Activated naive CD4-positive, alpha-beta T cell treated with anti-CD3 and anti-CD28 coated beads, Interleukin-2, amount 10 ng/mL, durations not matched to agents 7 days and 5 days (primary cell): ENCODE measurements around the gene CRHBP.
"Not testable (repeated sequence)": the region's sequence is repeated elsewhere in the genome, so short reads cannot be mapped to it uniquely, and the experiment has no call there.

Source experiments
- CTCF ChIA-PET: fragments of 350-600 bp; sonication (Branson Sonifier 250); formaldehyde crosslinking; loops from one replicate; lab custom pipeline; 2021; ENCODE audit warnings: antibody characterized with exemption; lab: Charles Lee
- DNase-seq: peaks from one replicate; pipeline ENCODE4 v3.0.0-alpha.2; 2020
- H3K27ac Mint-ChIP-seq: one replicate; pipeline ENCODE4 v1.8.0; 2021; ENCODE audit warnings: mild to moderate bottlenecking, moderate library complexity, mixed read lengths
- H3K27me3 Mint-ChIP-seq: one replicate; pipeline ENCODE4 v1.8.0; 2021; ENCODE audit warnings: mild to moderate bottlenecking, mixed read lengths
- H3K36me3 Mint-ChIP-seq: one replicate; pipeline ENCODE4 v1.8.0; 2021; ENCODE audit warnings: mixed read lengths
- H3K4me1 Mint-ChIP-seq: one replicate; pipeline ENCODE4 v1.8.0; 2021; ENCODE audit warnings: mixed read lengths
- H3K4me3 Mint-ChIP-seq: one replicate; pipeline ENCODE4 v1.8.0; 2021; ENCODE audit warnings: mild to moderate bottlenecking, moderate library complexity, mixed read lengths
- H3K9me3 Mint-ChIP-seq: one replicate; pipeline ENCODE4 v1.8.0; 2021; ENCODE audit warnings: mixed read lengths

The CRHBP gene

DNA sequence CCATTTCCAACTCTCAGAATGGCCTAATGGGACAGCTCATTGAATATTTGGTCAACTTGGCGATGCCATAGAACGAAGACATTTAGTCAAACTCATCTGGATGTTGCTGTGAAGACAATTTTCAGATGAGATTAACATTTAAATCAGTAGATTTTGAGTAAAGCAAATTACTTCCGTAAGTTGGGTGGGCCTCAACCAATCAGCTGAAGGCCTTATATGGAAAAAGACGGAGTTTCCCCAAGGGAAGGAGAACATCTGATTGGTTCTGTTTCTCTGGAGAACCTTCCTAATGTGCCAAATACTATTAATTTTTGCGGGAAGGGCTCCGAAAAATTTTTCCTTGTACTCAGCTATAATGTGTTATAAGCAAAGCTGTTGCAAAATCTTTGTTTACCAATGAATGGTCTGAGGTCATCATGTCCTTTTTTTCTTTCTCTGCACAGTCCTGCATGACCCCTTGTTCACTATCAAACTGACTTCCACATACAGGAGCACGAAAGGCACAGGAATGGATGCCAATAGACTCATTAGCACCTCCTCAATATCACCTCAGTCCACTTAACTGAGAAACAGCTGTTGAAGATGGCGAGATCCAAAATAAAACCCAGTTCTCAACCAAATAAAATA lies 27.8 kb downstream of the CRHBP start:
- Mint-ChIP-seq H3K27ac (no peak overlapping the region), H3K4me1 (no peaks in the 10 kb centered on the region), H3K36me3 (no peaks in the 10 kb centered on the region), H3K9me3 (no peaks in the 10 kb centered on the region), H3K4me3 (no peak overlapping the region), H3K27me3 (peaks cover 5% of the 10 kb centered on the region)
- DNase-seq = no peak
- CTCF ChIA-PET = interaction anchor here (1.5 kb wide), 1 partner anchor 36 kb away, joined by 3 read pairs; no protein-coding TSS in a partner anchor

GRCh38 chr5:76982450-76982849 lies 29.6 kb downstream of the CRHBP start:
- H3K36me3 Mint-ChIP-seq = no peaks in the 10 kb centered on the region
- CTCF ChIA-PET = no interaction called here
- no peaks in the 10 kb centered on the region for H3K4me1 Mint-ChIP-seq
- no peak for DNase-seq
- H3K27me3 Mint-ChIP-seq = peaks cover 5% of the 10 kb centered on the region
- no peak overlapping the region for H3K27ac Mint-ChIP-seq
- no peaks in the 10 kb centered on the region for H3K9me3 Mint-ChIP-seq
- H3K4me3 Mint-ChIP-seq = no peak overlapping the region

DNA sequence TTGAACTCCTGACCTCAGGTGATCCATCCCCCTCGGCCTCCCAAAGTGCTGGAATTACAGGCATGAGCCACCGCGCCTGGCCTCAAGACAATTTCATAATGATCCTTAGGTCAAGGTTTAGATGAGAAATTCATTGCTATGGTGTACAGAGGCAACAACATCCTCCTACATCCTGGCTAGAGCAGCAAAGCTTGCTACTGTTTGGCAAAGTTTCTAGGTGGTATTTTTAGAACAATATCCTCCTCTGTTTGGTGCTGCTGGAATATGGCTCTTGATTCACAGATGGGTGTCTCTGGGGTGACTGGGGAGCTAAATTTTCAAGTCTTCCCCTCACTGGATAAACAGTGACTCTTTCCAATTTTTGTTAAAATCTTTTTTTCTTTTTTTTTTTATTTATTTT lies 30.6 kb downstream of the CRHBP start:
- no peak for DNase-seq
- Mint-ChIP-seq H3K36me3 (no peaks in the 10 kb centered on the region), H3K9me3 (no peaks in the 10 kb centered on the region), H3K27ac (no peak overlapping the region), H3K27me3 (peaks cover 9% of the 10 kb centered on the region), H3K4me3 (no peak overlapping the region), H3K4me1 (no peaks in the 10 kb centered on the region)
- CTCF ChIA-PET = no interaction called here

DNA sequence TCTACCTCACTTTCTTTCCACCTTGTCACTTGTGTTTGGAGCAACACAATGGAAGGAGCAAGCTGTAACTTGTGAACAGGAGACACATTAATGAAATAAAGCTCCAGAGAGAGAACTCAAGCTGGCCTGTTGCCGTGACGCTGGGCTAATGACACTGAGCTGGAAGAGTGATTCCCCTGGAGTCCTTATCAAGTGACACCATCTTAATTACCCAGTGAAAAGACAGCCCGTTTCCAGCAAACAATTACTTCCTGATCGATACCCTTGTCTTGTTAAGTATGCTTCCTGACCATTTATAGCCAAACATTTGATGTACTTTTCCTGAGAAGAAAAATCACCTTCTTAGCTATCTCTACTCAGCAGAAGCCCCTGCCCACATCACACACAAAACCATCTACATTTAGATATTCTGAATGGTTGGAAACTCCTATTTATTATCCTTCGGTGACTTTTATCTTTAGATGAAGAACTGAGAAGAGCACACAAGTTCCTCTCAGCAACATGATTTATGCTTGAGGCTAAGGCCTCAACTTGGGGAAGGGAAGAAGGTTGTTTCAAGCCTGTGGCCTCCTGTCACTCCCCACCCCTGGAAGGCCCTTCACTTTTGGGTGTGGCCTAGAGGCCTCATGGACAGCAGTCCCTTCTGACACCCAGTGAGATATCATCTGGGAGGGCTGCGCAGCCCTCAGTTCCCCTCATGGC lies 34.1 kb downstream of the CRHBP start:
- H3K9me3 Mint-ChIP-seq = no peaks in the 10 kb centered on the region
- H3K36me3 Mint-ChIP-seq = no peaks in the 10 kb centered on the region
- CTCF ChIA-PET = no interaction called here
- H3K4me1 Mint-ChIP-seq = no peaks in the 10 kb centered on the region
- no peak overlapping the region for H3K4me3 Mint-ChIP-seq
- peaks cover 4% of the 10 kb centered on the region for H3K27me3 Mint-ChIP-seq
- H3K27ac Mint-ChIP-seq = no peak overlapping the region
- no peak for DNase-seq

GRCh38 chr5:76990899-76991459 lies 38.1 kb downstream of the CRHBP start:
- CTCF ChIA-PET = no interaction called here
- DNase-seq = no peak
- H3K9me3 Mint-ChIP-seq = no peaks in the 10 kb centered on the region
- no peaks in the 10 kb centered on the region for H3K4me1 Mint-ChIP-seq
- H3K36me3 Mint-ChIP-seq = no peaks in the 10 kb centered on the region
- H3K4me3 Mint-ChIP-seq = no peak overlapping the region
- H3K27ac Mint-ChIP-seq = no peak overlapping the region
- H3K27me3 Mint-ChIP-seq = peaks cover 13% of the 10 kb centered on the region

- H3K27ac Mint-ChIP-seq, H3K4me3 Mint-ChIP-seq, H3K4me1 Mint-ChIP-seq, H3K36me3 Mint-ChIP-seq, CTCF ChIA-PET, H3K9me3 Mint-ChIP-seq, DNase-seq: not testable (repeated sequence)
- H3K27me3 Mint-ChIP-seq = peaks cover 18% of the 10 kb centered on the region
These were observed 40.6 kb downstream of the CRHBP start for GRCh38 chr5:76993436-76993835.

DNA sequence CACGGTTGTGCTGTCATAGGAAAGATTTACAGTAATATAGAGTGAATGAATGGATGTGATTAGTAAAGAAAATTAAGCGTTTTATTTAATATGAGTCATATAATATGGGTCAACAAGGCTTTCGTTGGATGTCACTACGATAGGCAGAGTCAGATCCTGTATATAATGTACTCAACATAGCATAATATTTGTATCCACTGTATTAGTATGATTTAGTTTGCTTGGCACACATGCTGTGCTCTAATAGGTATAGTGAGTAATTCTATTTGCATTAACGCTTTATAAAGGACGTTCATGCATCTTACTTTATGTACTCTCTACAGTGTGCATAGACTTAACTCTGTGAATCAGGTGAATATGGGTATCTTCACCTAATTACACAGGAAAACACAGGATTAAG lies 41.5 kb downstream of the CRHBP start:
- peaks cover 25% of the 10 kb centered on the region for H3K27me3 Mint-ChIP-seq

DNA sequence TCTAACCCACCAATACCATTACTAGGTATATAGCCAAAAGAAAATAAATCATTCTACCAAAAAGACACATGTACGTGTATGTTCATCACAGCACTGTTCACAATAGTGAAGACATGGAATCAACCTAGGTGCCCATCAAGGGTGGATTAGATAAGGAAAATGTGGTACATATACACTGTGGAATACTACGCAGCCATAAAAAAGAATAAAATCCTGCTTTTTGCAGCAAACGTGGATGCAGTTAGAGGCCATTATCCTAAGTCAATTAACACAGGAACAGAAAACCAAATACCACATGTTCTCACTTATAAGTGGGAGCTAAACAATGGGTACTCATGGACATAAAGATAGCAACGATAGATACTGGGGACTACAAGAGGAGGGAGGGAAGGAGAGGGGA lies 45.4 kb downstream of the CRHBP start:
- H3K27ac Mint-ChIP-seq, H3K9me3 Mint-ChIP-seq, DNase-seq, CTCF ChIA-PET, H3K4me3 Mint-ChIP-seq, H3K36me3 Mint-ChIP-seq, H3K4me1 Mint-ChIP-seq: not testable (repeated sequence)
- H3K27me3 Mint-ChIP-seq = peaks cover 38% of the 10 kb centered on the region

More for the DNA sequence above, 41.5 kb downstream of the CRHBP start:
- H3K4me3 Mint-ChIP-seq = no peak overlapping the region
- CTCF ChIA-PET = no interaction called here
- H3K4me1 Mint-ChIP-seq = no peaks in the 10 kb centered on the region
- H3K36me3 Mint-ChIP-seq = no peaks in the 10 kb centered on the region
- H3K9me3 Mint-ChIP-seq = no peaks in the 10 kb centered on the region
- DNase-seq = no peak
- no peak overlapping the region for H3K27ac Mint-ChIP-seq

DNA sequence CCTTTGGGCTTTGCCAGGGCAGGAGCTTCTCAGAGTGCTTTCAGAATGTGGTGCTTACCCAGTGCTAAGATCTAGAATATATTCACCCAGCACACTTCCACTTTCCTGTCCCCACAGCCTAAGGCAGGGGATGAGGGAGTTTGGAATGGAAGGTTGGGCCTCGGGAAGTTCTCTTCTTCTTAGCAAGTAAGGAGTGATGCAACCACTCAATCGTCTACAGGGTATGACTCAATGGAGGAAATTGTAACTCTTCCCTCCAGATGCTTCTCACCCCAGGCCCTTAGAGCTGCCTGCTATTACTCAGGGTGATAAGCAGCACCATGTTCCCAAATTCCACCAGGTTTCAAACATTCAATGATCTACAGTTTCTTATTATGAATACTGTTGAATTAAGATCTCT lies 46.6 kb downstream of the CRHBP start:
- CTCF ChIA-PET = no interaction called here
- Mint-ChIP-seq H3K27ac (no peak overlapping the region), H3K4me3 (no peak overlapping the region), H3K9me3 (no peaks in the 10 kb centered on the region), H3K27me3 (peaks cover 36% of the 10 kb centered on the region), H3K36me3 (no peaks in the 10 kb centered on the region), H3K4me1 (no peaks in the 10 kb centered on the region)
- no peak for DNase-seq

- Mint-ChIP-seq H3K27ac (no peak overlapping the region), H3K9me3 (no peaks in the 10 kb centered on the region), H3K4me1 (no peaks in the 10 kb centered on the region), H3K36me3 (no peaks in the 10 kb centered on the region), H3K27me3 (peaks cover 40% of the 10 kb centered on the region), H3K4me3 (no peak overlapping the region)
- no peak for DNase-seq
- CTCF ChIA-PET = no interaction called here
These were observed 50.4 kb downstream of the CRHBP start for GRCh38 chr5:77003246-77003645.

GRCh38 chr5:77006124-77006523 lies 53.3 kb downstream of the CRHBP start:
- H3K27me3 Mint-ChIP-seq = peaks cover 34% of the 10 kb centered on the region
- H3K4me1 Mint-ChIP-seq = no peaks in the 10 kb centered on the region
- no peaks in the 10 kb centered on the region for H3K36me3 Mint-ChIP-seq
- DNase-seq = no peak
- no peak overlapping the region for H3K4me3 Mint-ChIP-seq
- CTCF ChIA-PET = no interaction called here
- no peak overlapping the region for H3K27ac Mint-ChIP-seq
- H3K9me3 Mint-ChIP-seq = no peaks in the 10 kb centered on the region

DNA sequence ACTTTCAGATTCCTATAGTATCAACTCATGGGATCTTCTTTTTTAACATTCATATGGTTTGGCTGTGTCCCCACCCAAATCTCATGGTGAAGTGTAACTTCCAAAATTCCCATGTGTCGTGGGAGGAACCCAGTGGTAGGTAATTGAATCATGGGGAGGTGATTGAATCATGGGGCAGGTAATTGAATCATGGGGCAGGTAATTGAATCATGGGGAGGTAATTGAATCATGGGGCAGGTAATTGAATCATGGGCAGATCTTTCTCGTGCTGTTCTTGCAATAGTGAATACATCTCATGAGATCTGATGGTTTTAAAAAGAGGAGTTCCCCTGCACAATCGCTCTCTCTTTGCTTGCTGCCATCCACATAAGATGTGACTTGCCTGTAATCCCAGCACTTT lies 55.6 kb downstream of the CRHBP start:
- CTCF ChIA-PET = no interaction called here
- Mint-ChIP-seq H3K27me3 (peaks cover 22% of the 10 kb centered on the region), H3K36me3 (no peaks in the 10 kb centered on the region), H3K4me1 (peaks cover 11% of the 10 kb centered on the region), H3K4me3 (no peak overlapping the region), H3K27ac (no peak overlapping the region), H3K9me3 (no peaks in the 10 kb centered on the region)
- no peak for DNase-seq

- H3K36me3 Mint-ChIP-seq = no peaks in the 10 kb centered on the region
- CTCF ChIA-PET = no interaction called here
- DNase-seq = no peak
- H3K4me3 Mint-ChIP-seq = no peak overlapping the region
- H3K4me1 Mint-ChIP-seq = peaks cover 11% of the 10 kb centered on the region
- no peaks in the 10 kb centered on the region for H3K9me3 Mint-ChIP-seq
- peaks cover 13% of the 10 kb centered on the region for H3K27me3 Mint-ChIP-seq
- H3K27ac Mint-ChIP-seq = no peak overlapping the region
These were observed 57.4 kb downstream of the CRHBP start for GRCh38 chr5:77010243-77010642.

GRCh38 chr5:77011498-77011897 lies 58.7 kb downstream of the CRHBP start:
- H3K36me3 Mint-ChIP-seq = no peaks in the 10 kb centered on the region
- peaks cover 11% of the 10 kb centered on the region for H3K4me1 Mint-ChIP-seq
- no peak overlapping the region for H3K4me3 Mint-ChIP-seq
- H3K27me3 Mint-ChIP-seq = peaks cover 15% of the 10 kb centered on the region
- DNase-seq = no peak
- CTCF ChIA-PET = no interaction called here
- no peak overlapping the region for H3K27ac Mint-ChIP-seq
- no peaks in the 10 kb centered on the region for H3K9me3 Mint-ChIP-seq

DNA sequence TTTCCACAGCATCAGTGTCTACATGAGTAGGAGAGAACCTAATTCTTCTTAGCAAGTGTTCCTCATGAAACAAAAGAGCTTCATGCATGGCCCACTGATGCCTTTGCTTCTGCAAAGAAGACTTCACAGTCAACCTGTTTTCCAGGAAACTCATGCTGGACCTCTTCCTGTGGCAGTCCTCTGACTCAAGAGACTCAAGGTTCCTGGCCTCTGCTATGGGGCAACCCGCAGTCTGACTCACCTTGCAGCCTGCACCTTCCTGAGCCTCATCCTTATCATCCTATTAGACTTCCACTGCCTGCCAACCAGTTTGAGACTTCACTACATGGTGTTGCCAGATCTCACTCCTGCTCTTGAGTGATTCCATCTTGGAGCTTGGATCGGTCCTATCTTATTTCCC lies 59.8 kb downstream of the CRHBP start:
- no peak overlapping the region for H3K4me3 Mint-ChIP-seq
- H3K9me3 Mint-ChIP-seq = no peaks in the 10 kb centered on the region
- peaks cover 11% of the 10 kb centered on the region for H3K4me1 Mint-ChIP-seq
- DNase-seq = peak; percentile 26
- CTCF ChIA-PET = no interaction called here
- no peaks in the 10 kb centered on the region for H3K36me3 Mint-ChIP-seq
- peak overlapping the region; percentile 1 for H3K27ac Mint-ChIP-seq
- peaks cover 10% of the 10 kb centered on the region for H3K27me3 Mint-ChIP-seq
